ENCODE results near the gene DVL3.

DNA sequence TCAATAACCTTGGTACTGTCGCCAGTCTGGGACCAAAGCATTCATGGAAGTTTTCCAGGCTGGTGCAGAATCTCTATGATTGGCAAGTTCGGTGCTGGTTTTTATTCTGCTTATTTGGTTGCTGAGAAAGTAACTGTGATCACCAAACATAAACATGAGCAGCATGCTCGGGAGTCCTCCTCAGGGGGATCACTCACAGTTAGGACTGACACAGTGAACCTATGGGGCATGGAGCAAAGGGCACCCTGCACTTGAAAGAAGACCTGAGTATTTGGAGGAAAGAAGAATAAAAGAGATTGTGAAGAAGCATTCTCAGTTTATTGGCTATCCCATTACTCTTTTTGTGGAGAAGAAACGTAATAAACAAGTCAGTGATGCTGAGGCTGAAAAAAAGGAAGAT lies 39.2 kb upstream of the DVL3 start:
- TF ChIP-seq GATA3 (IDR thresholded peaks at IDR 0.05; ENCODE audit: low read depth, low read length) (no peak), GATA2 (IDR thresholded peaks at IDR 0.05; ENCODE audit: low read depth, low read length) (no peak)

Data from SH-SY5Y (cell line).